Renal pelvis (tissue), 4 donors: Measurements from ENCODE around the gene MGMT. TPM values are rescaled to one million over a fixed set of nuclear protein-coding genes. Genes with fewer than 3 reads are reported as not detected.

ENCODE experiments used
- DNase-seq: peaks from one replicate; pipeline ENCODE4 v3.0.0-alpha.2; 2013
- polyA plus RNA-seq, 3 donors: library from polyadenylated mRNA; unstranded; fragments of 120-200 nt; gene quantifications; one replicate each; pipeline ENCODE4 v1.2.1, GENCODE V29; 2013; ENCODE audit not compliant: insufficient read length in 3 of 3

Gene MGMT
- polyA plus RNA-seq, 3 donors = 14.1 to 24.1 (median 21.3) TPM

- DNase-seq = no peak
Observed at GRCh38 chr10:129483430-129484010, 16.5 kb downstream of the MGMT start.

DNA sequence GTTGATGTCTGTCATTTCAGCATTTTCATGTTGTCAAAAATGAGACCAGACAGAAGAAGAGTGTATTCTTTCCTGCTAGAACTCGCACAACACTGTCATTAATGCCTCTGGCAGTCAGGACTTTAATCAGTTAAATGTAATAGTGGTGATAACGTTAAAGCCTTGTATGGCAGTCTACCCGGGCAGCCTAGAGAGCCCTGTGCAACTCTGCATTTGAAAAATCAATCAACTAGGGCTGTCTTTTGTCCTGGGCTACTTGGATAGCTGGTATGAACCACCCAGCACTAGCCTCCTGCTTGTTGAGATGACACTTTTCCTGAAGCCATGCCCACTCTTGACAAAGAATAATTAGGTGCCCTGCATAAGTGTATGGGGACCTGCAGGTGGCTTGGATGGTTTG, 19.8 kb downstream of the MGMT start:
- no peak for DNase-seq

DNA sequence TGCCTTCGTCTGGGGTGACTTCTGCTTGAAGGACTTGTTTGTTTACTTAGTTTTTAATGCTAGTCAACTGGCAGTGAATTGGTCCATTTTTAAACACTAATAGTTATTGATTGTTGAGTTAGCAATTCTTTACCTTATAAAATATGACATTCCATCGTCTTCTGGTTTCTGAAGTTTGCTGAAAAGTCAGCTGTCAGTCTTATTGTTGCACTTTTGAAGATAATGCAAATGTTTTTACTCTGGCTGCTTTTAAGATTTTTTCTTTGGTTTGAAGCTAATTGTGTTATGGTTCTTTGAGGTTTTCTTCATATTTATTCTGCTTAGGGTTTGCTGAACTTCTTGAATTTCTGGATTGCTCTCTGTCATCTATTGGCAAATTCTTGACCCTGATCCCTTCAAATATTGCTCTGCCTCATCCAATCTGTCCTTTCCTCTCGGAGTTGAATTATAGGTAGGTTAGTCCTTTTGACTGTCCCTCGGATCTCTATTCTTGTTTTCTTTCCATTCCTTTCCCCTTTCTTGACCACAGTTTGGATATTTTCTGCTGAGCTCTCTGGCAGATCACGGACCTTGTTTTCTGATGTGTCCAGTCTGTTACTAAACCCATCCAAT, 24.2 kb downstream of the MGMT start:
- DNase-seq = no peak

DNA sequence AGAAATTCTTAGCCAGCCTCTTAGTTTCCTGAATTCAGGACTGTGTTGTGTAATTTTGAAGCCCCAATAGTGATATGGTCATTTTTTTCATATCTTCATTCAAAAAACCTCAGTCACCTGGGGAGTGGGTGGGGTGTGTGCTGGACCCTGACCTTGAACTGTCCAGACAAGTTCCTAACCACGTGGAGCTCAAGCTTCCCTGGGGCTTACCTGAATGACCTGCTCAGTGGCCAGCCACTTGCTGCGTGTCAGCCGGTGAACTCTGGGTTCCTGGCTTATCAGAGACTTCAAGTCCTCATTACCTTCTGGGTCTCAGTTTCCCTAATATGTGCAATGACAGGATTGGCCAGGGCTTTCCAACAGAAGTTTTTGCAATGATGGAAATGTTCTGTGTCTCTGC, 27.1 kb downstream of the MGMT start:
- DNase-seq = no peak

- DNase-seq = no peak
Observed at GRCh38 chr10:129494740-129495139, 27.7 kb downstream of the MGMT start.

DNA sequence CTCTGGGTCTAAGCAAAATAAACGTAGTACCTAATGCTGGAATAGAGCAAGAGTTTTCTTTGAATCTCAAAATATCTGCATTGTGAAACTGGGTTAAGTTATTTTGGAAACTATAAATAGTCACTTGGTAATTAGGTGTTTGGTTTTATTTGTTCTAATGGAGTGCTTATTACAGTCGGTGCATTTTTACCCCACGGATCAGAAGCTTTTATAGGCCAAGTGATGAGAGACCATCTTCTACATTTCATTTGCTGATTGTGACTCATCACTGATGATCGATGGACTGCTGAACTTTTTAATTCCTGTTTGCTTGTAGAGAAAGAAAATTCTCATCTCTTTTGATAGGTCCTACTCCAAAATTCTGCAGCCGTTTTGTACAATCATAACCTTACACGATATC, 28.2 kb downstream of the MGMT start:
- DNase-seq = no peak

- peak; percentile 69 for DNase-seq
Observed at GRCh38 chr10:129495698-129496097, 28.7 kb downstream of the MGMT start.

DNA sequence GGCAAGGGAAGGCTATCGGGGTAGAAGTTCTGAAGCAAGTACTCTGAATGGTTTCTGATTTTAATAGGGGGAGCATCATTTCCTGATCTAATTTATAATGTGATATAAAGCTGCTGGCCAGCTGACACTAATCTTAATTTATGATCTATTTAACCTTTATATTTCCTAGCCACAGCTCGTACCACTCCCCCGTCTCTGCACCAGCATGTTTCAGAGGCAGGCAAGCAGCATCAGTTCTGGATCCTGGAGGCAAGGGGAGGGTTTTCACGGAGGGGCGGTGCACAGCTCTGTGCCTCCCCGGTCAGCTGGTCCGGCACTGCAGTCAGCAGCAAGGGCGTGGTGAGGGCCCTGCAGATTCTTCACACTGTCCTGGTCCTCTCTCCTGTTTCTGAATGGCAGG, 30.0 kb downstream of the MGMT start:
- DNase-seq = peak; percentile 48

- DNase-seq = no peak
Observed at GRCh38 chr10:129498680-129499079, 31.6 kb downstream of the MGMT start.

DNA sequence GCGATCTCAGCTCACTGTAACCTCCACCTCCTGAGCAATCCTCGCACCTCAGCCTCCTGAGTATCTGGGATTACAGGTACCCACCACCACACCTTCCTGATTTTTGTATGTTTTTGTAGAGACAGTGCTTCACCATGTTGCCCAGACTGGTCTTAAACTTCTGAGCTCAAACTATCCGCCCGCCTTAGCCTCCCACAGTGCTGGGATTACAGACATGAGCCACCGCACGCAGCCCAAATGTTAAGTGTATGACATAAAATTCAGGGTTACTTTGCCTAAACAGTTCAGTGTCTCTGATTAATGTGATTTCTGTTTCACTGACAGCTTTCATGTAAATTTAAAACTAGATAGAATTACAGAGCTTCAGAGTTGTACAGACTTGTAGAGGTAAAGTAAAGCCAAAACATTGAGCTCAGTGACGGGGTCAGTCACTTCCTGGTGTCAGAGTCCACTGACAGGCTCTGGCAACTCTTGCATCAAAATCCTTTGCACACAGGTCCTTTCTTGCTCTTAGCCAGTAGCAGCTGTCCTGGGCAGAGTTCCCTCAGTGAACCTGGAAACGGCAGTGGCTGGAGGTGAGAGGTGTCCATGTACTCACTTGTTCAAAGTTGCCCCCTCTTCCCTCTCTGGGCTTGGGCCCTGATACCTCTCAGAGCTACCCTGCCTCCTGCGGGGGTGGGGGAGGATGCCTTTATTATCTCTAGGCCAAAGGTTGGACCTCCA, 33.7 kb downstream of the MGMT start:
- DNase-seq = no peak

DNA sequence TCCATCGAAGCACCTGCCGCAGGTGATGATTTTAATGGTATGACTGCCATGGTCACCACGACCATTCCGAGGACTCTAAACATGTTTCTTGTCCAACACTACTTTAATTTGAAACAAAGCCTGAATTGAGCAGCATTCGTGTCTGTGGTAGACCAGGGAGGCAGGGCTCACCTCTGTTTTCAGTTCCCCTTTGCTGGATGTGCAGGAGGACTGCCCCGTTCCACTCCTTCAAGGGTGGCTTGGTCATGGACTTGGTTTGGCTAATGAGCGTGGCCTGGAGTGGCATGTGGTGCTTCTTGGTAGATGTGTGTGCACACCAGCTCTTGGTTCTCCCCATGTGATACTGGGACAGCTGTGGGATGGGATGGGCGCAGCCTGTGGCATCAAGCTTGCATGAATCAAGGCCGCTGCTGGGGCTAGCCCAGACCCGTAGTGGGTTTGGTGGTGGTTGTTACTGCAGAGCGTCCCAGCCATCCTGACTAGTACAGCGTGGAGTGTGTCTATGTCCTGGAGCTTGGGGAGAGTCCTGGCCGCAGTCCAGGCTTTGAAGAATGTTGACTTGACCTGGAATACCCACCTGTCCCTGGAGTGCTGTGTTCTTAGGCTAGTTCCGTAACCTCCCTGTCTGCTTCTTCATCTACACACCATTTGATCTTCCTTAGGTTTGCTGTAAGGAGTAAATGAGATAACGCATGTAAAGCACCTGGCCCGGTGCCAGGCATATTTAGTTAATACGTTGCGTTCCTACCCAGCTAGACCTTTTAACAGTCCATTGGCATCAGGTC, 34.8 kb downstream of the MGMT start:
- no peak for DNase-seq

GRCh38 chr10:129502448-129502847, 35.4 kb downstream of the MGMT start:
- no peak for DNase-seq

- DNase-seq = no peak
Observed at GRCh38 chr10:129505500-129506075, 38.5 kb downstream of the MGMT start.

DNA sequence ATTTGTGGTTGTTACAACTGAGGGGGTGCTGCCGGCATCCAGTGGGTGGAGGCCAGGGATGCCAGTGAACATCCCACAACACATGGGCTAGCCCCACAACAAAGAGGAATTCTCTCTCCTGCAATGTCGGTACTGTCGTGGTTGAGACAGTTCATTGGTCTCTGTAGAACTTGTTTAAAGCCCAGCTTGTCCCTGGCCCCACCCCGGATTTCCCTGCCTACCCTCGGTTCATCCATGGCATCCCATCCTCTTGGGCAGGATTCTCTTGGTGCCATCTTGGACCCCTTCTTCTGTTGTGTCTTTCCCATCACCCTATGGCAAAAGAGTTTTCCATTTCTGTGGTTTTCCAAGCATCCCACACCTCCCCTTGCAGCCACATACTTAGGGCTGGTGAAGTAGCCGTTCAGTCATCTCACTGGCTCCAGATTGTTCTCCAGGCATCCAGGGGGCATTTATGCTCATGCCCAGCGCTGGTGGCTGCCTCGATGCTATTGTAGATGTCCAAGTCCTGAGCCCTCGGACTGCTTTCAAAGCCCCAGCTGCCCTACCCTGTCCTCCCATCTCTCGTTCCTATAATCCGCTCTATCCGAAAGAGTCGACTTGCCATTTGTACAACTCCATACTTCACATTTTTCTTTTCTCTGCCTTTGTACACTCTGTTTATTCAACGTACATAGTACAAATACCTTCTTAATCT, 39.2 kb downstream of the MGMT start:
- no peak for DNase-seq

- DNase-seq = no peak
Observed at GRCh38 chr10:129507216-129507889, 40.3 kb downstream of the MGMT start.

GRCh38 chr10:129509155-129509554, 42.1 kb downstream of the MGMT start:
- no peak for DNase-seq

DNA sequence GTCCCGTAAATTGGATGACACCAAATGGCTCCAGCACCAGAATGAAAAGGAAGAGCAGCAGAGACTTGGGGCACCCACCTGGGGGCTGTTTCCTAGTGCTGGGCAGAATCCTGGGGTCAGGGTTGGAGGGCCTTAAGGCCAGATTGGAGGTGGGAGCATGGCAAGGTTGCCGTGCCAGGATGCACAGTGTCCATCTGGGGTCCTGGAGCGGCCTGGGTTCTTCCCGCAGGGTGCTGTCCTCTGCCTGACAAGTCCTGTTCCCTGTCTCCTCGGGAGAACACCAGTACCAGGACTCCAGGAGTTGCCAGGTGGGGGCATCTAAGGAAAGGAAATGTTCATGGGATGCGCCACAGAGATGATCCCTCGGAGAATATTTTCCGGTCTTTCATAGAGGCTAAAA, 42.8 kb downstream of the MGMT start:
- DNase-seq = no peak

- DNase-seq = no peak
Observed at GRCh38 chr10:129511086-129511485, 44.0 kb downstream of the MGMT start.

DNA sequence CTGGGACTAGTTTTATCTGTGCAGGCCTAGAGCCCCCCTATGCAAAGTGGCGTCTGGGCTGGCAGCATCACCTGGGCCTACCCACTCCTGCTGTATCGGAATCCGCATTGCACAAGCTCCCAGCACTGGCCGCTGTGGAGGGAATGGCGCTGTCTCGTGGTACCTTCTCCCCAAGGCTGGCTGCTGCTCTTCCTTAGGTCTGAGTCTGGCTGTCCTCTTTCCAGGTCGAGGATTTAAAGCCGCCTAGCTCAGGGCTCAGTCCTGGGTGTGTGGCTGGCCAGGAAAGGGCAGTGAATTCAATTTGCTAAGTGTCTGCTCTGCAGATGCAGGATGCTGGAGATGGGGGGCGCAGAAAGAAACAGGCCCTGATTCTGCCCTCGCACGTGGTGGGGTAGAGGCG, 44.7 kb downstream of the MGMT start:
- DNase-seq = no peak

DNA sequence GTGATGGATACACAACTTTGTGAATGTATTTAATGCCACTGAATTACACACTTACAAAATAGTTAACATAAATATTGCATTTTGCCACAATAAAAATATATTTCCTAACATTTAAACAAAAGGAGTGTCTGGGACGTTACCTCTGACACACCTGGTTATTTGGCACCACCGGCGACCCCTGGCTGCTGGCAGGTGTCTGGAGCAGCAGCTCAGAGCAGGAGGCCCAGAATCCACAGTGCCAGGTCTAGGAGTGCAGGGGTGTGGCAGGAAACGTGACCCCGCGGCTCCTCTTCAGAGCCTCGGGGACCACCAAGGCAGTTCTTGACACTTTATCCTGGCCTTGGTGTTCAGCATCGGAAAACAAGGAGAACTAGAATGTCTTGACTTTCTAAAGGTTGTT, 46.3 kb downstream of the MGMT start:
- no peak for DNase-seq
